Endothelial cell of umbilical vein (primary cell): ENCODE data around the gene TMEM107. TPM values are rescaled to one million over a fixed set of nuclear protein-coding genes. Genes with fewer than 3 reads are reported as not detected.

ENCODE experiments used
- BruUV-seq: library from RNA; stranded (reverse); fragments of 400-500 nt; replicated peaks from 2 replicates; lab custom pipeline; 2021; lab: Mats Ljungman, UMichigan
- CTCF ChIA-PET: fragments of 300-600, 350-600 bp; sonication (Branson Sonifier 250); formaldehyde crosslinking; loops from one replicate; lab custom pipeline; 2021; ENCODE audit warnings: antibody characterized with exemption, inconsistent platforms; lab: Charles Lee
- POLR2A ChIA-PET: fragments of 300-600, 350-600 bp; sonication (Branson Sonifier 250); formaldehyde crosslinking; loops from one replicate; lab custom pipeline; 2021; ENCODE audit warnings: antibody characterized with exemption, inconsistent platforms; lab: Charles Lee
- DNase-seq: peaks from one replicate; pipeline ENCODE4 v3.0.0-alpha.2; 2011; ENCODE audit warnings: low read depth, low spot score
- FAIRE-seq: peaks from 2 replicates; lab custom pipeline; 2011; peaks lifted over from hg19 to GRCh38; lab: Jason Lieb, UNC
- H2AFZ ChIP-seq: 2 replicates; pipeline ENCODE4 v1.6.0; 2012; ENCODE audit warnings: low read depth, low read length, control low read depth, inconsistent platforms
- H3K27ac ChIP-seq: 2 replicates; pipeline ENCODE4 v1.5.1; 2011; ENCODE audit warnings: low read depth, mild to moderate bottlenecking, control low read depth, low read length, moderate library complexity; ENCODE audit not compliant: insufficient read depth
- H3K27me3 ChIP-seq, 2 experiments: 2 replicates each; pipeline versions ENCODE4 v1.6.0 to v1.6.1; 2011; ENCODE audit warnings: low read length in 2 of 2, mixed read lengths in 1 of 2; ENCODE audit not compliant: control insufficient read depth in 2 of 2, insufficient read depth in 2 of 2
- H3K36me3 ChIP-seq, 2 experiments: 2 replicates in 1 of 2; 3 replicates in 1 of 2; pipeline ENCODE4 v1.5.1; 2011; ENCODE audit warnings: low read length in 2 of 2, mild to moderate bottlenecking in 1 of 2, moderate library complexity in 1 of 2; ENCODE audit not compliant: control insufficient read depth in 2 of 2, insufficient read depth in 2 of 2; ENCODE audit errors: extremely low read depth in 1 of 2
- H3K4me1 ChIP-seq: 3 replicates; pipeline ENCODE4 v1.5.1; 2011; ENCODE audit warnings: mild to moderate bottlenecking, low read length; ENCODE audit not compliant: control insufficient read depth, insufficient read depth; ENCODE audit errors: extremely low read depth
- H3K4me2 ChIP-seq: 2 replicates; pipeline ENCODE4 v1.6.1; 2011; ENCODE audit warnings: low read length, control low read depth, mixed read lengths; ENCODE audit not compliant: insufficient read depth
- H3K4me3 ChIP-seq, 3 experiments: fragments of 200-600 bp in 1 of 3; sonication (generic), shearing (Covaris generic) in 1 of 3; replicated peaks in 1 of 3; 2 replicates each; pipeline ENCODE4 v1.5.1; 2011 to 2016; ENCODE audit warnings: control low read depth in 3 of 3, low read length in 3 of 3, mild to moderate bottlenecking in 2 of 3, inconsistent platforms in 1 of 3, low read depth in 1 of 3, moderate library complexity in 1 of 3; ENCODE audit not compliant: insufficient read depth in 1 of 3
- H3K79me2 ChIP-seq: 2 replicates; pipeline ENCODE4 v1.6.0; 2012; ENCODE audit warnings: low read length, inconsistent platforms; ENCODE audit not compliant: control insufficient read depth, insufficient read depth
- H3K9ac ChIP-seq: replicated peaks from 2 replicates; pipeline ENCODE3; 2011; ENCODE audit warnings: low read length, control low read depth; ENCODE audit not compliant: insufficient read depth; ENCODE audit errors: extremely low read depth
- H3K9me1 ChIP-seq: replicated peaks from 3 replicates; pipeline ENCODE4 v1.6.0; 2011; ENCODE audit warnings: mild to moderate bottlenecking, low read length; ENCODE audit not compliant: control insufficient read depth, insufficient read depth; ENCODE audit errors: extremely low read depth
- H3K9me3 ChIP-seq: replicated peaks from 2 replicates; pipeline ENCODE4 v1.5.1; 2012; ENCODE audit warnings: low read length, inconsistent platforms; ENCODE audit not compliant: control insufficient read depth, insufficient read depth
- H4K20me1 ChIP-seq: replicated peaks from 2 replicates; pipeline ENCODE3; 2011; ENCODE audit warnings: mild to moderate bottlenecking, low read length; ENCODE audit not compliant: control insufficient read depth, insufficient read depth; ENCODE audit errors: extremely low read depth
- EZH2 ChIP-seq: IDR thresholded peaks from 2 replicates; pipeline ENCODE4 v1.6.1; 2012; ENCODE audit warnings: borderline replicate concordance, low read depth, mild to moderate bottlenecking, moderate library complexity, low read length, inconsistent platforms; ENCODE audit not compliant: severe bottlenecking
- FOS ChIP-seq: IDR thresholded peaks from 2 replicates; pipeline ENCODE4 v1.6.1; 2011; ENCODE audit warnings: mild to moderate bottlenecking, low read length, moderate library complexity, borderline replicate concordance; ENCODE audit not compliant: insufficient read depth
- GATA2 ChIP-seq: IDR thresholded peaks from 2 replicates; pipeline ENCODE4 v1.7.0; 2011; ENCODE audit warnings: low read depth, mild to moderate bottlenecking, moderate library complexity, mixed read lengths, low read length; ENCODE audit not compliant: insufficient read length, insufficient read depth
- JUN ChIP-seq: IDR thresholded peaks from 2 replicates; pipeline ENCODE4 v1.6.1; 2011; ENCODE audit warnings: borderline replicate concordance, low read depth; ENCODE audit not compliant: insufficient read length, insufficient read depth
- MAX ChIP-seq: IDR thresholded peaks from 2 replicates; pipeline ENCODE4 v1.6.1; 2011; ENCODE audit not compliant: insufficient read depth, insufficient read length
- MYC ChIP-seq: IDR thresholded peaks from one replicate; pipeline ENCODE4 v1.6.1; 2011; ENCODE audit warnings: mild to moderate bottlenecking, low read depth, low read length
- POLR2A ChIP-seq: IDR thresholded peaks from 2 replicates; pipeline ENCODE4 v1.6.1; 2012; ENCODE audit warnings: low read depth, mild to moderate bottlenecking, control low read depth, low read length
- POLR2AphosphoS5 ChIP-seq: IDR thresholded peaks from 2 replicates; pipeline ENCODE4 v1.6.1; 2012; ENCODE audit warnings: low read depth, mild to moderate bottlenecking, control low read depth, low read length, moderate library complexity; ENCODE audit not compliant: insufficient read depth
- dilution Hi-C: fragments of 300-500 bp; cut with MboI; formaldehyde crosslinking; loops from one replicate; pipeline ENCODE4 v1.15.0; 2019; ENCODE audit warnings: low sequenced_read_pairs; ENCODE audit not compliant: extremely low pct_ligation_motif_present
- intact Hi-C: fragments of 100-400 bp; cut with micrococcal nuclease; formaldehyde crosslinking; loops from one replicate; pipeline ENCODE4 v1.10.0; 2022
- polyA plus RNA-seq, 4 experiments: library from polyadenylated mRNA; depleted of rRNA in 3 of 4; stranded (reverse) in 3 of 4; unstranded in 1 of 4; fragments of >200 nt; gene quantifications; 2 replicates each; pipeline versions ENCODE4 v1.2.1 to v1.2.3, GENCODE V29; 2011 to 2012; ENCODE audit warnings: missing spikeins in 1 of 4
- total RNA-seq: library from RNA; stranded (reverse); gene quantifications from 2 replicates; pipeline ENCODE4 v1.2.3, GENCODE V29; 2021
- TF ChIP-seq, protein P1 (sequence below), 2 donors: IDR thresholded peaks; 1 replicate in 1 of 2; 2 replicates in 1 of 2; pipeline ENCODE4 v1.5.1; 2011; ENCODE audit warnings: low read length in 2 of 2, mild to moderate bottlenecking in 2 of 2, moderate library complexity in 2 of 2, control low read depth in 1 of 2, inconsistent platforms in 1 of 2, low read depth in 1 of 2; ENCODE audit not compliant: insufficient read depth in 1 of 2; ENCODE audit errors: extremely low read depth in 1 of 2

Gene TMEM107
- total and polyA plus RNA-seq, 2 donors (not counting 3 experiments of a cell fraction or from before 2014, with no cell fraction given), result 20.4 to 31.6 TPM

- Histone ChIP-seq H3K9me1 (no peaks in the 10 kb centered on the region), H2AFZ (no peak overlapping the region), H3K27ac (no peak overlapping the region), H3K79me2 (no peaks in the 10 kb centered on the region), H3K9ac (no peak overlapping the region), H3K36me3 (no peaks in the 10 kb centered on the region), H3K4me1 (peaks cover 10% of the 10 kb centered on the region), H3K9me3 (no peaks in the 10 kb centered on the region), H4K20me1 (no peaks in the 10 kb centered on the region), H3K27me3 (no peaks in the 10 kb centered on the region), H3K4me3 (no peak overlapping the region), H3K4me2 (no peak overlapping the region)
- DNase-seq (no peak), FAIRE-seq (no peak)
- intact Hi-C loops, result no loop called here
- ChIA-PET POLR2A (interaction anchor here (1.2 kb wide), 1 partner anchor 39 kb away, joined by 3 read pairs; no protein-coding TSS in a partner anchor), CTCF (no interaction called here)
- BruUV-seq, result no TSS peak
- TF ChIP-seq JUN (no peak), GATA2 (no peak), EZH2 (no peak), POLR2AphosphoS5 (no peak), MAX (no peak), MYC (no peak), POLR2A (no peak), FOS (no peak)
- TF ChIP-seq, protein P1, sequence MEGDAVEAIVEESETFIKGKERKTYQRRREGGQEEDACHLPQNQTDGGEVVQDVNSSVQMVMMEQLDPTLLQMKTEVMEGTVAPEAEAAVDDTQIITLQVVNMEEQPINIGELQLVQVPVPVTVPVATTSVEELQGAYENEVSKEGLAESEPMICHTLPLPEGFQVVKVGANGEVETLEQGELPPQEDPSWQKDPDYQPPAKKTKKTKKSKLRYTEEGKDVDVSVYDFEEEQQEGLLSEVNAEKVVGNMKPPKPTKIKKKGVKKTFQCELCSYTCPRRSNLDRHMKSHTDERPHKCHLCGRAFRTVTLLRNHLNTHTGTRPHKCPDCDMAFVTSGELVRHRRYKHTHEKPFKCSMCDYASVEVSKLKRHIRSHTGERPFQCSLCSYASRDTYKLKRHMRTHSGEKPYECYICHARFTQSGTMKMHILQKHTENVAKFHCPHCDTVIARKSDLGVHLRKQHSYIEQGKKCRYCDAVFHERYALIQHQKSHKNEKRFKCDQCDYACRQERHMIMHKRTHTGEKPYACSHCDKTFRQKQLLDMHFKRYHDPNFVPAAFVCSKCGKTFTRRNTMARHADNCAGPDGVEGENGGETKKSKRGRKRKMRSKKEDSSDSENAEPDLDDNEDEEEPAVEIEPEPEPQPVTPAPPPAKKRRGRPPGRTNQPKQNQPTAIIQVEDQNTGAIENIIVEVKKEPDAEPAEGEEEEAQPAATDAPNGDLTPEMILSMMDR (IDR thresholded peaks at IDR 0.05; ENCODE audit: extremely low read depth in 1 of 2, insufficient read depth in 1 of 2, low read depth in 1 of 2, low read length in 2 of 2), result no peak
- dilution Hi-C loops, result no loop called here
These were observed 42.2 kb downstream of the TMEM107 start for GRCh38 chr17:8133941-8134340.
